HG02973 (cell line): Measurements from ENCODE around the gene RAP1GDS1.
"Not testable (repeated sequence)": the region's sequence is repeated elsewhere in the genome, so short reads cannot be mapped to it uniquely, and the experiment has no call there.

Source experiments
- ATAC-seq: cut with Tn5 transposase; IDR thresholded peaks from one replicate; pipeline ENCODE4 v1.9.1; 2021; ENCODE audit warnings: moderate library complexity; ENCODE audit not compliant: unreplicated experiment

The RAP1GDS1 gene

GRCh38 chr4:98343626-98344025 lies 82.4 kb downstream of the RAP1GDS1 start:
- no peak for ATAC-seq

GRCh38 chr4:98345838-98346237 lies 84.7 kb downstream of the RAP1GDS1 start:
- no peak for ATAC-seq

DNA sequence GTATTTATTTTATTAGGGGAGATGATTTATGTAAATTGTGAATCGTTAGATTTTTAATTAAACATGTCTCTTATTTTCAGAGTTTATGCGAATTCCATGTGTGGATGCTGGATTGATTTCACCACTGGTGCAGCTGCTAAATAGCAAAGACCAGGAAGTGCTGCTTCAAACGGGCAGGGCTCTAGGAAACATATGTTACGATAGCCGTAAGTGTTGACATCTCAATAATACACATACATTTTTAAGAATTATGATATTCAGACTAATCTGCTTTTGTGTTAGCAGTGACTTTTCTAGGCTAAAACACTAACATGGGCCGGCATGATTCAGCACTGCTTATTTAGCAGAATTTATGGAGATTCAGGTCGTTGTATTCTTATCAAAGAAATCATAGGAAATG lies 91.2 kb downstream of the RAP1GDS1 start:
- peak; percentile 45 for ATAC-seq

DNA sequence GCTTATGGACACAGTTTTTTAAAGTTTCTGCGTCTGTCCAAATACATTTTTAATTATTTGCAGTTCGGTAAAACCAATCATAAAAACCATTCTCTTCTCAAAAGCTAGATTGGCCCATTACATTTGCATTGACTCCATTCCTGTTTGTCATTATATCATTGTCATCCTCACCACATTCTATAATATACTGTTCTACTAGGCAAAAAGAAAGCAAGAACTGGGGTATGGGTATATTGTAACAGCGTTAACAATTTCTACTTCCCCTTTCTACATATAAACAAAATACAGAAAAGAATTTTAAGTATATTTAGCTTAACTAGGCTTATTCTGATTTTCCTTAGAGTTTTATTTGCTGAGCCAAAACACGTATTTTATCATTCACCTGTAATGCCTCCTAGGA lies 91.8 kb downstream of the RAP1GDS1 start:
- ATAC-seq: peak; percentile 94

- ATAC-seq: no peak
Observed at GRCh38 chr4:98358630-98359248, 97.6 kb downstream of the RAP1GDS1 start.

DNA sequence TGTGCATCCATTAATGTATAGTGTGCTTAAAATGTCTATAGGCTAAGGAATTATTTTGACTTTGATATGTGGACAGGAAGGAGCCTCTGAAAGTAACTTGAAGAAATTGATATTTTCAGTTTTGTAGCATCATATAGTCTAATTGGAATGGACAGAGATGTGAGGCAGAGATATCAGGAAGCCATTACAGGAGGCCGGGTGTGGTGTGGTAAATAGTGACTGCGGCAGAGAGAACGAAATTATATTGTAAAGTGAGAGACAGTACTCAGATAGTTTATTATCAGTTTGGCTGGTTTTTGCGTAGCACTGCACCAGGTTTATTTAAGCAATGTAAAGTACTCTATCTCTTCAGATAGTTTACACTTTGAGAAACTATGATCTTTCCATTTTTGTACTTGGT lies 98.5 kb downstream of the RAP1GDS1 start:
- no peak for ATAC-seq

DNA sequence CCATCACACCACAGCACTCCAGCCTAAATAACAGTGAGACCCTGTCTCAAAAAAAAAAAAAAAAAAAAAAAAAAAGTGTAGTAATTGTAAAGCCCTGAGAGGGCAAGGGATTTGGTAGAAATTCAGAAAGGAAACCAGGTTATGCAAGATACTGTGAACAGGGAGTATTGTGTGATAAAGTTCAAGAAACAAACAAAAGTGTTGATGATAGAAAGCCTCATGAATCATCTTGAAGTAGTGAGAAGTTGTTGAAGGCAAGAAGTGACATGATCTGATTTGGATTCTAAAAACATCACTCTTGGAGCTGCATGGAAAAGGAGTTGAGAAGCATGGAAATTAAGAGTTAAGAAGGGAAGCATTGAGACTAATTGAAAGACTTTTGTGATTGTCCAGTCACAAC lies 102.2 kb downstream of the RAP1GDS1 start:
- ATAC-seq: no peak

DNA sequence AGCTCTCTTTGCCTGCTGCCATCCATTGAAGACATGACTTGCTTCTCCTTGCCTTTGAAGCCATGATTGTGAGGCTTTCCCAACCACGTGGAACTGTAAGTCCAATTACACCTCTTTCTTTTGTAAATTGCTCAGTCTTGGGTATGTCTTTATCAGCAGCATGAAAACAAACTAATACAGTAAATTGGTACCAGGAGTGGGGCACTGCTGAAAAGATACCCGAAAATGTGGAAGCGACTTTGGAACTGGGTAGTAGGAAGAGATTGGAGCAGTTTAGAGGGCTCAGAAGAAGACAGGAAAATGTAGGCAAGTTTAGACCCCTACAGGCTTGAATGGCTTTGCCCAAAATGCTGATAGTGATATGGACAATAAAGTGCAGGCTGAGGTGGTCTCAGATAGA lies 105.1 kb downstream of the RAP1GDS1 start:
- ATAC-seq: not testable (repeated sequence)

- ATAC-seq: not testable (repeated sequence)
Observed at GRCh38 chr4:98368000-98368399, 106.8 kb downstream of the RAP1GDS1 start.

DNA sequence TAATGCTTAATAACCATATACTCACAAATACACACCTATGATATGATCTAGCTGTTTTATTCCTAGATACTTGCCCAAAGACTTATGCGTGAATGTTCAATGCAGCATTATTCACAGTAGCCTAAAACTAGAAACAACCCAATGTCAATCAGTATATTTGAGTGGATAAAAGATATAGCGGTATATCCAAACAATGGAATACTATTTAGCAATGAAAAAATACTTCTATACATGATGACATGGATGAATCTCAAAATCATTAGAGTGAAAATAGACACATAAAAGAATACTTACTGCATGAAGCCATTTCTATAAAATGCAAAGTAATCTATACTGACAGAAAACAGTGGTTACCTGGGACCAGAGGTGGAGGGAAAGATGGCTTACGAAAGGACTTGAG lies 108.1 kb downstream of the RAP1GDS1 start:
- ATAC-seq: no peak

GRCh38 chr4:98374643-98375042 lies 113.5 kb downstream of the RAP1GDS1 start:
- no peak for ATAC-seq

DNA sequence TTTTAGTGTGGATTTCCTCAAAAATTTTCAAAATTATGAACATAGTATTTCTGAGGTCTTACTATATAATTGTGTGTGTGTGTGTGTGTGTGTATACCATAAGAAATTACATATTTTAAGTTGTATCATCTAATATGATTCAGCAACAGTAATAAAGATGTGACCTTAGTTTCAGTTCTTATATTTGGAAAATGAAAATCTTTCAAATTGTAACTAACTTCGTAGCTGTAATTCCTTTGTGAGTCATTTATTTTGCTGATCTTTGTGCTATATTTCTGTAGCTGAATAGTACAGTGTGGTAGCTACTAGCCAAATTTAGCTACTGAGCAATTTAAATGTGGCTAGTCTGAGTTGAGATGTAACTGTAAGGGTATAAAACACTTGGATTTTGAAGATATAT lies 116.4 kb downstream of the RAP1GDS1 start:
- peak; percentile 59 for ATAC-seq

GRCh38 chr4:98381306-98381705 lies 120.1 kb downstream of the RAP1GDS1 start:
- no peak for ATAC-seq

- no peak for ATAC-seq
Observed at GRCh38 chr4:98383431-98384106, 122.4 kb downstream of the RAP1GDS1 start.

DNA sequence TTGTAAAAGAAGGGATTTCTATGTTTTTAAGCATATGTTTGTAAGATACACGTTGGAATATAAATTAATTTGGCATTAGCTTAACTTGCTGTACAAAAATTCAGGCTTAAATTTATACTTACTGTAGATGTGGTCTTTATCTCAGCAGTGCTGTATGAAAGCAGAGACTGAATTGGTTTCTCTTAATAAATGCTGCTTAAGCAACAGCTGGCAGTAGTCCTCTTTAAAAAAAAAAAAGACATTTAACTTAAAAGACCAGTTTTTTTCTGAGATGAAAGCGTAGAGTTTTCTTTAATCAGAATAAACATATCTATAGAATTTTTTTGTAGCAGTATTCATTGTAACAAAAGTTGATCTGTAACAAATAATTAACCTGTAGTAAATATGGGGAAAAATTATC lies 124.6 kb downstream of the RAP1GDS1 start:
- no peak for ATAC-seq

- no peak for ATAC-seq
Observed at GRCh38 chr4:98387345-98388026, 126.3 kb downstream of the RAP1GDS1 start.

GRCh38 chr4:98394134-98394533 lies 132.9 kb downstream of the RAP1GDS1 start:
- ATAC-seq: no peak

GRCh38 chr4:98399915-98400314 lies 138.7 kb downstream of the RAP1GDS1 start:
- ATAC-seq: no peak

- ATAC-seq: no peak
Observed at GRCh38 chr4:98406819-98407218, 145.6 kb downstream of the RAP1GDS1 start.

- ATAC-seq: no peak
Observed at GRCh38 chr4:98411731-98412130, 150.5 kb downstream of the RAP1GDS1 start.

- ATAC-seq: no peak
Observed at GRCh38 chr4:98416844-98417243, 155.7 kb downstream of the RAP1GDS1 start.

DNA sequence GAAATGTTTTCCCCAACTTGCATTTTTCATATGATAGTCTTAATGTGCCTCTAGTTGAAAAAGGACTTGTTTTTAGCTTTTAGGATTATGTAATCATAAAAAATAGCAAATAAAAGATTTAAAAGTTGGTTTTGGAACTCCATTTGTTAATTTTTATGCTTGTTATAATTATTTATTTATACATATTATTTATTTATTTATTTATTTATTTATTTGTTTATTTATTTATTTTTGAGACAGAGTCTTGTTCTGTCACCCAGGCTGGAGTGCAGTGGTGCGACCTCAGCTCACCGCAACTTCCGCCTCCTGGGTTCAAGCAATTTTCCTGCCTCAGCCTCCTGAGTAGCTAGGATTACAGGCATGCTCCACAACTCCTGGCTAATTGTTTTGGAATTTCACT lies 159.0 kb downstream of the RAP1GDS1 start:
- ATAC-seq: not testable (repeated sequence)
